Smooth muscle cell of the umbilical artery (primary cell): Measurements from ENCODE around the gene UGT2B15. TPM values are rescaled to one million over a fixed set of nuclear protein-coding genes. Genes with fewer than 3 reads are reported as not detected.

Experiments used
- total RNA-seq: library from RNA; depleted of rRNA; stranded (reverse); fragments of >200 nt; gene quantifications from 2 replicates; pipeline ENCODE4 v1.2.3, GENCODE V29; 2014

The UGT2B15 gene
- not detected in 2 replicates for total RNA-seq

DNA sequence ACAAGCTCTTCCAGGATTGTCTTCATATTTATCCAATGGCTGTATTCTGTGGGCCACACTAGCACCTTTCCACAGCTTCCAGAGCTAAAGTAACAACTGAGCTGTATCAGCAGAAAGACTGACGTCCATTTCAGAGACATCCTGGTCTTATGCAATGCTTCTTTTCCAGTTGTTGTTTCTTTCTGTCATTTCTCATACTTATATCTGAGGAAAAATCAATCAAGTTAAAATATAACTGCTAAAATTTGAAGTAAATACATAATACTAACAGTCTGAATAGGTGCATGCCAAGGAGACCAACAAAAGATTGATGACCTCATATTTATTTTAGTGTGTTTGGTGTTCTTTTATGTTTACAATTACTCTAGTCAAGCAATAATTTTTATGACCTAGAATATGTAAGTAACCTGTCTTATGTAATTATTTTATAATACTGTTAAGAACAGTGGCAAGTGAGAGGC is at the start of gene UGT2B15:
TSS of gene UGT2B15 (minus strand) at position 174 of the 461 bp plus-strand sequence. CDS start at position 140, 34 bp downstream.

Other genes with a start within 250 kb of the UGT2B15 start
- gene TMPRSS11E, start 223.2 kb downstream of the UGT2B15 start, total RNA-seq: under 0.01 and 0.05 TPM in 2 replicates
- not detected in 2 replicates for gene UGT2B17, start 94.3 kb downstream of the UGT2B15 start, total RNA-seq
- not detected in 2 replicates for gene UGT2B10, start 145.3 kb upstream of the UGT2B15 start, total RNA-seq